Measurements from ENCODE around the gene LAIR2.
A peak's percentile ranks its signal among the peaks of the same experiment; 100 is the strongest.

Gene LAIR2, protein sequence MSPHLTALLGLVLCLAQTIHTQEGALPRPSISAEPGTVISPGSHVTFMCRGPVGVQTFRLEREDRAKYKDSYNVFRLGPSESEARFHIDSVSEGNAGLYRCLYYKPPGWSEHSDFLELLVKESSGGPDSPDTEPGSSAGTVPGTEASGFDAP

DNA sequence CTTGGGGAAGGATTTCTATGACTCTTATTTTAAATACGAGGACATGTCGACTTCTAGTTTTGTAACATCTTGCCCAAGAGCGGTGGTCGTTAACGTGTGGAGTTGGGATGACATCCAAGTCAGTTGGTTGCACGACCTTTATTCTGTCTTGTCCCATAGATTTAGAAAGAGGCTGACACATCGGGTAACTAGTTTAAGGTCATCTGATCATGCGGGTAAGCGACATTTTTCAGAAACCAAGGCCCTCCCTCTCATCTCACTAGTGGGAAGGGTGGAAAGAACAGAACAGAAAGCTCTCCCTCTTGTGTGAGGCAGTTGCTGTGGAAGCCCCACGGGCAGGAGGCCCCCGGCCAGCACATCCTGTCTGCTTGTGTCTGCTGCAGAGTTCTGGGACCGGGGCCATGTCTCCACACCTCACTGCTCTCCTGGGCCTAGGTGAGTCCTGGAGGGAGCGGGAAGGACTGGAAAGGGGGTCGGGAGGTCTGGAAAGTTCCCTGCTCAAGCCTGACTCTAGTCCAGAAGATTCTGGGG is at the start of gene LAIR2:
Gene LAIR2, plus strand, starts transcription at position 314 of the 531 bp plus-strand sequence. Its CDS starts 88 bp downstream, at position 402.
- no peak for DNase-seq (ENCODE audit: low read depth in 2 of 2)

GRCh38 chr19:54453921-54454780 is 48.5 kb upstream of the LAIR2 start:
- no peak for DNase-seq (ENCODE audit: low read depth in 2 of 2)

GRCh38 chr19:54454781-54455675 is 47.6 kb upstream of the LAIR2 start:
- no peak for DNase-seq (ENCODE audit: low read depth in 2 of 2)

DNA sequence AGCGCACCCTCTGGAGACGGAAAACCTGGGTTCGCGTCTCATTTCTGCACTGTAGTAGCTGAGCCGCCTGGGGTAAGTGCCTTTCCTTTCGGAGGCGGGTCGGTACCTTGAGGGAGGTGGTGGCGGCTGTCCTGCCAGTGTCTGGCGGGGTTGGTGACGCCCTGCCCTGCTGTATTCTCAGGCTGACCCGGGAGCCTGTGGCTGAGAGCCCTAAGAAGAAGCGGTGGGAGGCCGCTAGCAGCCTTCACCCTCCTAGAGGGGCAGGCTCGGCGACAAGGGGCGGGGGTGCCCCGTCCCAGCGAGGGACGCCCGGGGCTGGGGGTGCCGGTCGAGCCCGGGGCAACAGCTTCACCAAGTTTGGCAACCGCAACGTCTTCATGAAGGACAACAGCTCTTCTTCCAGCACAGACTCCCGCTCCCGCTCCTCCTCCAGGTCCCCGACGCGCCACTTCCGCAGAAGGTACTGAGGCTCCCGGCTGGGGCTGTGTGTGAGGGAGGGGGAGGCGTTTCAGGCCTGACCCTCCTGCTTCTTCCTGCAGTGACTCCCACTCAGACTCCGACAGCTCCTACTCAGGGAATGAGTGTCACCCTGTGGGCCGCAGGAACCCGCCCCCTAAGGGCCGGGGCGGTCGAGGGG is 46.7 kb upstream of the LAIR2 start:
- no peak for DNase-seq (ENCODE audit: low read depth in 2 of 2)

GRCh38 chr19:54456423-54457373 is 45.9 kb upstream of the LAIR2 start:
- DNase-seq (ENCODE audit: low read depth in 2 of 2) = no peak

GRCh38 chr19:54457773-54458647 is 44.6 kb upstream of the LAIR2 start:
- DNase-seq (ENCODE audit: low read depth in 2 of 2) = no peak

DNA sequence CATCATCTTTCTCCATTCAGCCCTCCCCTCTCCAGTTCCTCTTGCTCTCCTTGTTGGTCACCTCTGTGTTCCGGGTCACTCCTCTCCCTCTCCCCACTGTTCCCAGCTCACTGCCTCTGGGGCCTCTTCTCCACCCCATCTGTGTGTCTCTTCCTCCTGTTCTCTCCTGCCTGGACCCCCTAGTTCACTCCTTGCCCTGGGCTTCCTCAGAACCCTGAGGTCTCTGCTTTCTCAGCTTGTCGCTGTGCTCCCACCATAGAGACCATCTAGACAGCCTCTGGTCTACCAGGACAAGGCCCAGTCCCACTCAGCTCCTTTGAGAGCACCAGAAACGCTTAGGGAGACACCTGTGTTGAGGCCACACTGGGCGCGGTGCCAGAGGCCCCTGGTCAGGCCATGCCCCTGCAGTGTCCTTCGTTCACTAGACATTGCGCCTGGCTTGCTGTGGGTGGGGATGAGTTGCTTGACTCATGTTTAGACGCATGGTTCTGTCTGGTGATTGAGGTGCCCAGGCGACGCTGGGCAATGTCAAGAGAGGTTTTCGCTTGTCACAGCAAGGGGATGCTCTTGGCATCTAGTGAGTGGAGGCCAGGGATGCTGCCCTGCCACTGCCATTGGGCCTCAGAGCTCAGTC is 43.9 kb upstream of the LAIR2 start:
- DNase-seq (ENCODE audit: low read depth in 2 of 2) = no peak

- DNase-seq (ENCODE audit: low read depth in 2 of 2) = no peak
Measured at GRCh38 chr19:54459282-54460229, 43.1 kb upstream of the LAIR2 start.

GRCh38 chr19:54460230-54461005 is 42.2 kb upstream of the LAIR2 start:
- no peak for DNase-seq (ENCODE audit: low read depth in 2 of 2)

DNA sequence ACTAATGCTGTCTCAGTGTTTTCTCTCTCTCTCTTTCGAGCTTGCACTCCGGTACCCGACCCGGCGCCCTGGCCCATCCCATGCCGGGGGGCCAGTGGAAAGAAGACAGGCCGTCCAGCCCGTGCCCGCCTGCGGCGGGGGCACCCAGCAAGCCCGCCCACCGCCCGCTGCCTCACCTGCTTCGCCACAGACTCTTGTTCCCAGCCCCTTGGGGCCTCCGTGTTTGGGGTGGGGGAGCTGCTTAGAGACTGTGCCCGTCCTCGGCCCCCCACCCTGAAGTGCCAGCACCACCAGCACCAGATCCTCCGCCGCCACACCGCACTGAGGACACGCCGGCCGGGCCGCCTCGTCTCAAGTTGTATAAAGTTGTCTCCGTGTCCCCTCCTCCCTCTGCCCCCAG is 41.4 kb upstream of the LAIR2 start:
- no peak for DNase-seq (ENCODE audit: low read depth in 2 of 2)

DNA sequence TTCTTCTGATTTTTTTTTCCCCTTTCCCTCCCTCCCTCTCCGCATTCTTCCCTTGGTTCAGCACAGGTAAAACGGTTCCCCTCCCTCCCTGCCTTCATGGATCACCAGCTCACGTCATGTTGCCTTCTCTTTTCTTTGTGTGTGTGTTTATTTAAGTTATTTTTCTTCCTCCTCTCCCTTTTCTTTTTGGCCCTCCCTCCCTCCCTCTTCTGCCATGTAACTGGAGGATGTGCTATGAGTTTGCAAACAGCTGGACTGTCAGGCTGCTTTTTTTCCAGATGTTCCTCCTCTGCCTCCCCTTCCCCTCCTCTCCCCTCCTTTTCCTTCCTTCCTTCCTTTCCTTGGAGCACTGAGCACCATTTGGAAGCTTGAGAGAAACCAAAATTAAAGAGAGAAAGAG is 41.0 kb upstream of the LAIR2 start:
- DNase-seq (ENCODE audit: low read depth in 2 of 2) = no peak

- no peak for DNase-seq (ENCODE audit: low read depth in 2 of 2)
Measured at GRCh38 chr19:54462047-54462654, 40.5 kb upstream of the LAIR2 start.

DNA sequence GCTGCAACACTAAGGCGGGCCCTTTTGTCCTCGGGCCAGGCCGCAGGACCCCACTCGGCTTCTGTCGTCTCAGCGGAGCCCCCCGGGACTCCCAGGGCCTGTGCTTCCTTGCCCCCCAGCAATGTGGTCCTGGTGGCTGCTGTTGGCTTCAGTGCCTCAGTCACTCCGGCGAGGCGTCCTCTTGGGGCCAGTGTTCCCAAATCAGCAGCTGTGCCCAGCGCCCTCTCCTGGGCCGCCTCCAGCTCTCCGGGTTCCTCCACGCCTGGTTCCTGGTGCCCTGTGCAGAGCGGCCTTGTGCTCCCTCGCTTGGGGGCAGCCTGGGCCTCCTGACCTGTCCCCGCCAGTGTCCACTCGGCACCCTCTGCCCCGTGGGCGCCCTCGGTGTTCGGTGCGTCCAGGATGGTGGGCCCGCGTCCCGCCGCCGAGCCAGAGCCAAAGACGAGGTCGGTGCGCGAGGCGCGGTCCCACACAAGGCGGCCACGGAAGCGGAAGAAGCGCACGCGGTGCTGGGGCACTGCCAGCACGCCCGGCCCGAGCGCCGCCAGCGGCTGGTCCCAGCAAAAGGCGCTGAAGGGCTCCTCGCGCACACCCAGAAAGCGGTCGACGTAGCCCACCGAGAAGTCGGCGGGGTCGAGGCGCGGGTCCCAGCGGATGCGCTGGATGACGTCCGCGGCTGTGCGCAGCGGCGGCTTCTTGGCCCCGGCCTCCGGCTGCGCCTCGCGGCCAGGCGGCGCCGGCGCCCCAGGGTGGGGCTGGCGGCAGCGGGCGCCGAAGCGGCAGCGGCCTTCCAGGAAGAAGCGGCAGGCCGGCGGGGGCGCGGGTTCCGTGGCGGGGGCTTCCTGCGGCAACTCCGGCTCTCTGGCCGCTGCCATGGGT is 39.7 kb upstream of the LAIR2 start:
- peak; percentile 47 to 48 for DNase-seq (ENCODE audit: low read depth in 2 of 2)

- DNase-seq (ENCODE audit: low read depth in 2 of 2) = peak; percentile 98 to 99
Measured at GRCh38 chr19:54463531-54464043, 39.0 kb upstream of the LAIR2 start, which contains the start of gene LENG9. Gene LENG9, minus strand, starts transcription at chr19:54463778. Its CDS starts 252 bp downstream, at chr19:54463526.

GRCh38 chr19:54464044-54464629 is 38.5 kb upstream of the LAIR2 start:
- DNase-seq (ENCODE audit: low read depth in 2 of 2) = peak; percentile 88 to 91
